Neutrophil (primary cell): ENCODE measurements around the gene GPC5.

Experiments
- H3K27ac ChIP-seq: fragments of 200-600 bp; sonication (generic); 2 replicates; pipeline ENCODE4 v1.5.1; 2016; ENCODE audit warnings: mild to moderate bottlenecking, moderate library complexity
- H3K27me3 ChIP-seq: fragments of 200-600 bp; sonication (generic); 2 replicates; pipeline ENCODE4 v1.6.0; 2016; ENCODE audit warnings: mild to moderate bottlenecking
- H3K36me3 ChIP-seq: fragments of 200-600 bp; sonication (generic); 2 replicates; pipeline ENCODE4 v1.5.1; 2017
- H3K4me1 ChIP-seq, 2 experiments: fragments of 200-600 bp in 1 of 2; sonication (generic) in 1 of 2; 1 replicate in 1 of 2; 2 replicates in 1 of 2; pipeline versions ENCODE4 v1.5.1 to v1.6.1; 2013 to 2016; ENCODE audit warnings: low read depth in 1 of 2, low read length in 1 of 2, mild to moderate bottlenecking in 1 of 2, moderate library complexity in 1 of 2; ENCODE audit not compliant: control insufficient read depth in 1 of 2, insufficient read depth in 1 of 2
- H3K4me3 ChIP-seq, 2 experiments: fragments of 200-600 bp in 1 of 2; sonication (generic) in 1 of 2; 1 replicate in 1 of 2; 2 replicates in 1 of 2; pipeline ENCODE4 v1.5.1; 2013 to 2016; ENCODE audit warnings: low read depth in 1 of 2, low read length in 1 of 2, mild to moderate bottlenecking in 1 of 2, moderate library complexity in 1 of 2
- H3K9me3 ChIP-seq: fragments of 200-600 bp; sonication (generic); 2 replicates; pipeline ENCODE4 v1.5.1; 2016
- CTCF ChIP-seq: fragments of 200-600 bp; sonication (generic); IDR thresholded peaks from 2 replicates; pipeline ENCODE4 v1.5.1; 2016; ENCODE audit warnings: antibody characterized with exemption

Gene GPC5

GRCh38 chr13:92564942-92565341 is 1166.5 kb downstream of the GPC5 start:
- H3K36me3 ChIP-seq = no peaks in the 10 kb centered on the region
- TF ChIP-seq CTCF = no peak
- no peaks in the 10 kb centered on the region for H3K27me3 ChIP-seq
- H3K27ac ChIP-seq = no peak overlapping the region
- no peaks in the 10 kb centered on the region for H3K4me1 ChIP-seq
- H3K9me3 ChIP-seq = no peaks in the 10 kb centered on the region
- no peak overlapping the region for H3K4me3 ChIP-seq

- Histone ChIP-seq H3K27ac (no peak overlapping the region), H3K4me3 (no peak overlapping the region), H3K27me3 (no peaks in the 10 kb centered on the region), H3K4me1 (no peaks in the 10 kb centered on the region), H3K9me3 (no peaks in the 10 kb centered on the region), H3K36me3 (no peaks in the 10 kb centered on the region)
- TF ChIP-seq CTCF = no peak
Measured at GRCh38 chr13:92566767-92567166, 1168.3 kb downstream of the GPC5 start.

GRCh38 chr13:92572190-92572589 is 1173.8 kb downstream of the GPC5 start:
- no peak for TF ChIP-seq CTCF
- Histone ChIP-seq H3K4me3 (no peak overlapping the region), H3K36me3 (no peaks in the 10 kb centered on the region), H3K27me3 (no peaks in the 10 kb centered on the region), H3K4me1 (no peaks in the 10 kb centered on the region), H3K9me3 (no peaks in the 10 kb centered on the region), H3K27ac (no peak overlapping the region)

- Histone ChIP-seq H3K27me3 (no peaks in the 10 kb centered on the region), H3K27ac (no peak overlapping the region), H3K9me3 (no peaks in the 10 kb centered on the region), H3K4me1 (no peaks in the 10 kb centered on the region), H3K4me3 (no peak overlapping the region), H3K36me3 (no peaks in the 10 kb centered on the region)
- no peak for TF ChIP-seq CTCF
Measured at GRCh38 chr13:92573467-92574057, 1175.1 kb downstream of the GPC5 start.

- Histone ChIP-seq H3K36me3 (no peaks in the 10 kb centered on the region), H3K4me3 (no peak overlapping the region), H3K27ac (no peak overlapping the region), H3K4me1 (no peaks in the 10 kb centered on the region), H3K27me3 (no peaks in the 10 kb centered on the region), H3K9me3 (no peaks in the 10 kb centered on the region)
- no peak for TF ChIP-seq CTCF
Measured at GRCh38 chr13:92574499-92574898, 1176.1 kb downstream of the GPC5 start.

GRCh38 chr13:92575777-92576176 is 1177.4 kb downstream of the GPC5 start:
- Histone ChIP-seq H3K27me3 (no peaks in the 10 kb centered on the region), H3K4me3 (no peak overlapping the region), H3K27ac (no peak overlapping the region), H3K4me1 (no peaks in the 10 kb centered on the region), H3K9me3 (no peaks in the 10 kb centered on the region), H3K36me3 (no peaks in the 10 kb centered on the region)
- TF ChIP-seq CTCF = no peak
